ENCODE results near the gene UGP2.
"Not testable (repeated sequence)": the region's sequence is repeated elsewhere in the genome, so short reads cannot be mapped to it uniquely, and the experiment has no call there.

The UGP2 gene

DNA sequence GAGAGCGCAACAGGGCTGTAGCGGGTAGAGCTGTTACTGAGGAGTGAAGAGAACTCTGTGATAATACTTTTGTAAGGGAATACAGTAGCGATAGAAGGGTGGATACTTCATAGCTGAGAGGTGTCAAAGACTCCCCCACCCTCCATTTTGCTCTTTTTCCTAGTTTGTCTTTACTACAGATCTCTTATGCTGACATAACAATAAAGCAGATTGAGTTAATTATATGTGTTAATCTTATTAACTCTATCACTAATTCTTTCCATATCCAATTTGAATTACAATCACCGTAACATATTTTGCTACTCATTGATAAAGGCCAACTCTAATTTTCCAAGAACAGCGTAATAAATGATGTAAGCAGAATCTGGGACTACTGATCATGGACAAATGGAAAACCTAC lies 57.1 kb downstream of the UGP2 start:
- DNase-seq, result no peak

DNA sequence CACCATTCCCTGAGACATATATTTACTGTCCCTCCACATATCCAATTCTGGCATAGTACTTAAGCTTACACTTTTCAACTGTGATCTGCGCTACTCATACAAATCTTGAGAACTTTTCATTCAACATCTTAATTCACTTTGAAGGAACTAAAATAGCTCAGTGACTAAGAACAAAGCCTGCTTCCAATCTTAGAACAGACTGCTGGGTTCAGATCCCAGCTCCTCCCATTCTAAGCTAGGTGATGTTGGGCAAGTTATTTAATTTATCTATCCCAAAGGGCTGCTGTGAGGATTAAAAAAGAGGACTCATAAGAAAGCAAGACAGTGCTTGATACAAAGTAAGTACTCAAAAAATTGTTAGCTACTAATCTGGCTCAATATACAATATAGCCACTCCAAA lies 57.9 kb downstream of the UGP2 start:
- no peak for DNase-seq

DNA sequence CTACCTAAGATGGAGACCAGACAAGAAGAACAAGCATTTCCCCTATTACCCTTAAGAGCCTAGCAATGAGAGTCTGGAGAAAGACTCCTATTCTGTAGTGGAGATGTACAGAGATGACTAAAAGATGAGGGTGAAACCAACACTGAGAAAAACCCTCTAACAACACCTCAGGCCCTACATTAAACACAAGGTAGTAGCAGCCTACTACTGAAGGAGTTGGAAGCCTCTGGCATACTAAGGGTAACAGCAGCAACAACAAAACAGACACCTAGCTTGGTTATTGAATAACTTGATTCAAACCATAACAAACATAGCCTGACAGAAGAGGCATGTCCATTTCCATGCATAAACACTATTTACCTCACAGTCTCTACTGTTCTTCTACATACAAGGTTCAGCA lies 60.5 kb downstream of the UGP2 start:
- no peak for DNase-seq

DNA sequence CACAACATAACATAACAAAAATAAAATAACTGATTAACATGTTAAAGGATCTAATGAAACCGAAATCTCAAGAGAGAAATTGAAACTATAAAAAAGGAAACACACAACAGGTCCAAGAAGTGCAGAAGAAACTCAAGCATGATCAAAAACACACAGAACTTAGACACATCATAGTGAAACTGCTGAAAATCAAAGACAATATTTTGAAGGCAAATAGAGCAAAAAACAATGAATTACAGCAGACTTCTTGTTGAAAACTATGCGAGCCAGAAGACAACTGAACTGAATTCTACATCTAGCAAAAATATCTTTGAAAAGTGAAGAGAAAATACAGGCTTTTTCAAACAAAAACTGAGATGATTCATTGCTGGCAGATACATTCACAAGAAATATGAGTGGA lies 61.3 kb downstream of the UGP2 start:
- DNase-seq, result no peak

DNA sequence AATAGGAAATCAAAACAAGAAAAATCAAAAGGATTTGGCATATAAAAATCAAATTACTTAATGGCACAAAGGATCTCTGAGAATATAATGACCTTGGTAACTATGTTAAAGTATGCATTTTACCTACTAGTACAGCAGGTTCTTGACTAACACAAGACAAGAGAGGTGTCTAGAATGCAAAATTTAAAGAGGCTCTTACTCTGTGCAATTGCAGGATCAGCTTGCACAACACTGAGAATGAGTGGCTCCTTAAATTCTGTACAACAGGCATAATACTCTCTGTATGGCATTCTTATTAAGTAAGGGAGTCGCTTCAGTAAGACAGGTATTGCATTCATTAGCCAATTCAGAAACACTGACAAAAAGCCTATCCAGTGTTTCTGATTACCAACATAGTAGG lies 72.6 kb downstream of the UGP2 start:
- DNase-seq, result no peak

DNA sequence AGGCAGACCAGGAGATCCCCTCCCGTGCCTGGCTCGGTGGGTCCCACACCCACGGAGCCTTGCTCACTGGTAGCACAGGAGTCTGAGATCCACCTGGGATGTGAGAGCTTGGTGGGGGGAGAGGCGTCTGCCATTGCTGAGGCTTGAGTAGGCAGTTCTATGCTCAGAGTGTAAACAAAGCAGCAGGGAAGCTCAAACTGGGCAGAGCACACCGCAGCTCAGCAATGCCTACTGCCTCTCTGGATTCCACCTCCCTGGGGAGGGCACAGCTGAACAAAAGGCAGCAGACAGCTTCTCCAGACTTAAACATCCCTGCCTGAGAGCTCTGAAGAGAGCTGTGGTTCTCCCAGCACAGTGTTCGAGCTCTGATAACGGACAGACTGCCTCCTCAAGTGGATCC lies 85.1 kb downstream of the UGP2 start:
- DNase-seq, result no peak

DNA sequence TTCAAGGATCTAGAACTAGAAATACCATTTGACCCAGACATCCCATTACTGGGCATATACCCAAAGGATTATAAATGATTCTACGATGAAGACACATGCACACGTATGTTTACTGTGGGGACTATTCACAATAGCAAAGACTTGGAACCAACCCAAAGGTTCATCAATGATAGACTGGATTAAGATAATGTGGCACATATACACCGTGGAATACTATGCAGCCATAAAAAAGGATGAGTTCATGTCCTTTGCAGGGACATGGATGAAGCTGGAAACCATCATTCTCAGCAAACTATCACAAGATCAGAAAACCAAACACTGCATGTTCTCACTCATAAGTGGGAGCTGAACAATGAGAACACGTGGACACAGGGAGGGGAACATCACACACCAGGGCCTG lies 90.4 kb downstream of the UGP2 start:
- not testable (repeated sequence) for DNase-seq

Data from inflammatory macrophage (primary cell).